Endothelial cell of umbilical vein (primary cell): ENCODE data around the gene RAP1GAP2. TPM values are rescaled to one million over a fixed set of nuclear protein-coding genes. Genes with fewer than 3 reads are reported as not detected.

Experiments used
- BruUV-seq: library from RNA; stranded (reverse); fragments of 400-500 nt; replicated peaks from 2 replicates; lab custom pipeline; 2021; lab: Mats Ljungman, UMichigan
- CTCF ChIA-PET: fragments of 300-600, 350-600 bp; sonication (Branson Sonifier 250); formaldehyde crosslinking; loops from one replicate; lab custom pipeline; 2021; ENCODE audit warnings: antibody characterized with exemption, inconsistent platforms; lab: Charles Lee
- POLR2A ChIA-PET: fragments of 300-600, 350-600 bp; sonication (Branson Sonifier 250); formaldehyde crosslinking; loops from one replicate; lab custom pipeline; 2021; ENCODE audit warnings: antibody characterized with exemption, inconsistent platforms; lab: Charles Lee
- DNase-seq: peaks from one replicate; pipeline ENCODE4 v3.0.0-alpha.2; 2011; ENCODE audit warnings: low read depth, low spot score
- FAIRE-seq: peaks from 2 replicates; lab custom pipeline; 2011; peaks lifted over from hg19 to GRCh38; lab: Jason Lieb, UNC
- H2AFZ ChIP-seq: 2 replicates; pipeline ENCODE4 v1.6.0; 2012; ENCODE audit warnings: low read depth, low read length, control low read depth, inconsistent platforms
- H3K27ac ChIP-seq: 2 replicates; pipeline ENCODE4 v1.5.1; 2011; ENCODE audit warnings: low read depth, mild to moderate bottlenecking, control low read depth, low read length, moderate library complexity; ENCODE audit not compliant: insufficient read depth
- H3K27me3 ChIP-seq, 2 experiments: 2 replicates each; pipeline versions ENCODE4 v1.6.0 to v1.6.1; 2011; ENCODE audit warnings: low read length in 2 of 2, mixed read lengths in 1 of 2; ENCODE audit not compliant: control insufficient read depth in 2 of 2, insufficient read depth in 2 of 2
- H3K36me3 ChIP-seq, 2 experiments: 2 replicates in 1 of 2; 3 replicates in 1 of 2; pipeline ENCODE4 v1.5.1; 2011; ENCODE audit warnings: low read length in 2 of 2, mild to moderate bottlenecking in 1 of 2, moderate library complexity in 1 of 2; ENCODE audit not compliant: control insufficient read depth in 2 of 2, insufficient read depth in 2 of 2; ENCODE audit errors: extremely low read depth in 1 of 2
- H3K4me1 ChIP-seq: 3 replicates; pipeline ENCODE4 v1.5.1; 2011; ENCODE audit warnings: mild to moderate bottlenecking, low read length; ENCODE audit not compliant: control insufficient read depth, insufficient read depth; ENCODE audit errors: extremely low read depth
- H3K4me2 ChIP-seq: 2 replicates; pipeline ENCODE4 v1.6.1; 2011; ENCODE audit warnings: low read length, control low read depth, mixed read lengths; ENCODE audit not compliant: insufficient read depth
- H3K4me3 ChIP-seq, 3 experiments: fragments of 200-600 bp in 1 of 3; sonication (generic), shearing (Covaris generic) in 1 of 3; replicated peaks in 1 of 3; 2 replicates each; pipeline ENCODE4 v1.5.1; 2011 to 2016; ENCODE audit warnings: control low read depth in 3 of 3, low read length in 3 of 3, mild to moderate bottlenecking in 2 of 3, inconsistent platforms in 1 of 3, low read depth in 1 of 3, moderate library complexity in 1 of 3; ENCODE audit not compliant: insufficient read depth in 1 of 3
- H3K79me2 ChIP-seq: 2 replicates; pipeline ENCODE4 v1.6.0; 2012; ENCODE audit warnings: low read length, inconsistent platforms; ENCODE audit not compliant: control insufficient read depth, insufficient read depth
- H3K9ac ChIP-seq: replicated peaks from 2 replicates; pipeline ENCODE3; 2011; ENCODE audit warnings: low read length, control low read depth; ENCODE audit not compliant: insufficient read depth; ENCODE audit errors: extremely low read depth
- H3K9me1 ChIP-seq: replicated peaks from 3 replicates; pipeline ENCODE4 v1.6.0; 2011; ENCODE audit warnings: mild to moderate bottlenecking, low read length; ENCODE audit not compliant: control insufficient read depth, insufficient read depth; ENCODE audit errors: extremely low read depth
- H3K9me3 ChIP-seq: replicated peaks from 2 replicates; pipeline ENCODE4 v1.5.1; 2012; ENCODE audit warnings: low read length, inconsistent platforms; ENCODE audit not compliant: control insufficient read depth, insufficient read depth
- H4K20me1 ChIP-seq: replicated peaks from 2 replicates; pipeline ENCODE3; 2011; ENCODE audit warnings: mild to moderate bottlenecking, low read length; ENCODE audit not compliant: control insufficient read depth, insufficient read depth; ENCODE audit errors: extremely low read depth
- EZH2 ChIP-seq: IDR thresholded peaks from 2 replicates; pipeline ENCODE4 v1.6.1; 2012; ENCODE audit warnings: borderline replicate concordance, low read depth, mild to moderate bottlenecking, moderate library complexity, low read length, inconsistent platforms; ENCODE audit not compliant: severe bottlenecking
- MYC ChIP-seq: IDR thresholded peaks from one replicate; pipeline ENCODE4 v1.6.1; 2011; ENCODE audit warnings: mild to moderate bottlenecking, low read depth, low read length
- POLR2A ChIP-seq: IDR thresholded peaks from 2 replicates; pipeline ENCODE4 v1.6.1; 2012; ENCODE audit warnings: low read depth, mild to moderate bottlenecking, control low read depth, low read length
- POLR2AphosphoS5 ChIP-seq: IDR thresholded peaks from 2 replicates; pipeline ENCODE4 v1.6.1; 2012; ENCODE audit warnings: low read depth, mild to moderate bottlenecking, control low read depth, low read length, moderate library complexity; ENCODE audit not compliant: insufficient read depth
- dilution Hi-C: fragments of 300-500 bp; cut with MboI; formaldehyde crosslinking; loops from one replicate; pipeline ENCODE4 v1.15.0; 2019; ENCODE audit warnings: low sequenced_read_pairs; ENCODE audit not compliant: extremely low pct_ligation_motif_present
- intact Hi-C: fragments of 100-400 bp; cut with micrococcal nuclease; formaldehyde crosslinking; loops from one replicate; pipeline ENCODE4 v1.10.0; 2022
- polyA plus RNA-seq, 4 experiments: library from polyadenylated mRNA; depleted of rRNA in 3 of 4; stranded (reverse) in 3 of 4; unstranded in 1 of 4; fragments of >200 nt; gene quantifications; 2 replicates each; pipeline versions ENCODE4 v1.2.1 to v1.2.3, GENCODE V29; 2011 to 2012; ENCODE audit warnings: missing spikeins in 1 of 4
- total RNA-seq: library from RNA; stranded (reverse); gene quantifications from 2 replicates; pipeline ENCODE4 v1.2.3, GENCODE V29; 2021
- TF ChIP-seq, protein P1 (sequence below): IDR thresholded peaks from 2 replicates; pipeline ENCODE4 v1.6.1; 2011; ENCODE audit not compliant: insufficient read depth, insufficient read length
- TF ChIP-seq, protein P2 (sequence below), 2 donors: IDR thresholded peaks; 1 replicate in 1 of 2; 2 replicates in 1 of 2; pipeline ENCODE4 v1.5.1; 2011; ENCODE audit warnings: low read length in 2 of 2, mild to moderate bottlenecking in 2 of 2, moderate library complexity in 2 of 2, control low read depth in 1 of 2, inconsistent platforms in 1 of 2, low read depth in 1 of 2; ENCODE audit not compliant: insufficient read depth in 1 of 2; ENCODE audit errors: extremely low read depth in 1 of 2

RAP1GAP2 gene
- total and polyA plus RNA-seq, 2 donors (not counting 3 experiments of a cell fraction or from before 2014, with no cell fraction given), result 1.4 to 3.6 TPM

DNA sequence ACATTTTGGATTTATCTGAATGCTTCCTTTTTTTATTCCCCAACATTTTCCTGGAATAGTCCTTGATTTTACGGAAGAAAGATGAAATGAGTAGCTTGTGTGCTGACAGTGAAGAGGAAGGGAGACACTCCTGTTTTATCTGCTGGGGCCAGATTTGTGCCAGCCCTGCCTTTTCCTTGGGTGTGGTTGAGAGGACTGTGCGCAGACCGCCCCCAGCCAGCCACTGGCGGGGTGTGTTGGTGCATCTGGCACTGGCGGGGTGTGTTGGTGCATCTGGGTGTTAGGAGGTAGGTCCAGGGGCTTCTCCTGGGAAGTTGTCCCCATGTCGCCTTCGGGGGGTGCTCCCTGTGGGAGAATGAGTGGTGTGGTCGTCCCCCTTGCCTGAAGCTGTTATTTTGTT is 39.5 kb downstream of the RAP1GAP2 start:
- no peaks in the 10 kb centered on the region for H3K9me1 ChIP-seq
- dilution Hi-C loops (no loop called here), intact Hi-C loops (no loop called here)
- no TSS peak for BruUV-seq
- FAIRE-seq (no peak), DNase-seq (no peak)
- no peak for TF ChIP-seq POLR2A
- TF ChIP-seq POLR2AphosphoS5, result no peak
- no peak for TF ChIP-seq EZH2
- TF ChIP-seq, protein P1, sequence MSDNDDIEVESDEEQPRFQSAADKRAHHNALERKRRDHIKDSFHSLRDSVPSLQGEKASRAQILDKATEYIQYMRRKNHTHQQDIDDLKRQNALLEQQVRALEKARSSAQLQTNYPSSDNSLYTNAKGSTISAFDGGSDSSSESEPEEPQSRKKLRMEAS, result no peak
- TF ChIP-seq MYC, result no peak
- TF ChIP-seq, protein P2, sequence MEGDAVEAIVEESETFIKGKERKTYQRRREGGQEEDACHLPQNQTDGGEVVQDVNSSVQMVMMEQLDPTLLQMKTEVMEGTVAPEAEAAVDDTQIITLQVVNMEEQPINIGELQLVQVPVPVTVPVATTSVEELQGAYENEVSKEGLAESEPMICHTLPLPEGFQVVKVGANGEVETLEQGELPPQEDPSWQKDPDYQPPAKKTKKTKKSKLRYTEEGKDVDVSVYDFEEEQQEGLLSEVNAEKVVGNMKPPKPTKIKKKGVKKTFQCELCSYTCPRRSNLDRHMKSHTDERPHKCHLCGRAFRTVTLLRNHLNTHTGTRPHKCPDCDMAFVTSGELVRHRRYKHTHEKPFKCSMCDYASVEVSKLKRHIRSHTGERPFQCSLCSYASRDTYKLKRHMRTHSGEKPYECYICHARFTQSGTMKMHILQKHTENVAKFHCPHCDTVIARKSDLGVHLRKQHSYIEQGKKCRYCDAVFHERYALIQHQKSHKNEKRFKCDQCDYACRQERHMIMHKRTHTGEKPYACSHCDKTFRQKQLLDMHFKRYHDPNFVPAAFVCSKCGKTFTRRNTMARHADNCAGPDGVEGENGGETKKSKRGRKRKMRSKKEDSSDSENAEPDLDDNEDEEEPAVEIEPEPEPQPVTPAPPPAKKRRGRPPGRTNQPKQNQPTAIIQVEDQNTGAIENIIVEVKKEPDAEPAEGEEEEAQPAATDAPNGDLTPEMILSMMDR (IDR thresholded peaks at IDR 0.05; ENCODE audit: extremely low read depth in 1 of 2, insufficient read depth in 1 of 2, low read depth in 1 of 2, low read length in 2 of 2), result no peak
- ChIA-PET POLR2A (no interaction called here), CTCF (interaction anchor here (1.2 to 1.8 kb wide), 2 partner anchors 13 to 177 kb away, joined by 4 to 6 read pairs; no protein-coding TSS in a partner anchor)
- H3K4me2 ChIP-seq, result no peak overlapping the region
- H3K4me1 ChIP-seq, result no peaks in the 10 kb centered on the region
- H3K4me3 ChIP-seq, result no peak overlapping the region
- H3K27ac ChIP-seq, result no peak overlapping the region
- H3K9ac ChIP-seq, result no peak overlapping the region
- no peaks in the 10 kb centered on the region for H3K9me3 ChIP-seq
- H3K27me3 ChIP-seq, result peaks cover 0 to 2% of the 10 kb centered on the region in 2 experiments
- H2AFZ ChIP-seq, result no peak overlapping the region
- H4K20me1 ChIP-seq, result no peaks in the 10 kb centered on the region
- H3K36me3 ChIP-seq, result no peaks in the 10 kb centered on the region
- H3K79me2 ChIP-seq, result no peaks in the 10 kb centered on the region
